ENCODE data around the gene RGS10. TPM values are rescaled to one million over a fixed set of nuclear protein-coding genes. Genes with fewer than 3 reads are reported as not detected.
"Not testable (repeated sequence)": the region's sequence is repeated elsewhere in the genome, so short reads cannot be mapped to it uniquely, and the experiment has no call there.

Gene RGS10
- total RNA-seq, 2 donors from 2014 or later = 17.8 to 23.6 TPM

DNA sequence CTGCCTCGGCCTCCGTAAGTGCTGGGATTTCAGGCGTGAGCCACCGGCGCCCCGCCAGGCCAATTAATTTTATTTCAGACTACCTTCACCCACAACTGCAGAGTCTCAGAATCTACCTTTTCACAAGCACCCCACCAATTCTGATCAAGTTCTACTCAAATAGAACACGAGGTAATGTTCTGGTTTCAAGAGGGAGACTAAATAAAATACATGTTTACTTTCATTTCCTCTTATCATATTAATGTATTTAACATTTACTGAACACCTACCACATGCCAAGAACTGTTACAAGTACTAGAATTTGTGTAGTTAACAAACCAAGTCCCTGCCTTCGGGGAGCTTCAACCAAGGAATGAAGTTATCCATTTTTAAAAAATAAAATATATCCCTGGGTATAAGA, 25.5 kb upstream of the RGS10 start:
- no peak for DNase-seq
- no peak overlapping the region for H3K27ac ChIP-seq

DNA sequence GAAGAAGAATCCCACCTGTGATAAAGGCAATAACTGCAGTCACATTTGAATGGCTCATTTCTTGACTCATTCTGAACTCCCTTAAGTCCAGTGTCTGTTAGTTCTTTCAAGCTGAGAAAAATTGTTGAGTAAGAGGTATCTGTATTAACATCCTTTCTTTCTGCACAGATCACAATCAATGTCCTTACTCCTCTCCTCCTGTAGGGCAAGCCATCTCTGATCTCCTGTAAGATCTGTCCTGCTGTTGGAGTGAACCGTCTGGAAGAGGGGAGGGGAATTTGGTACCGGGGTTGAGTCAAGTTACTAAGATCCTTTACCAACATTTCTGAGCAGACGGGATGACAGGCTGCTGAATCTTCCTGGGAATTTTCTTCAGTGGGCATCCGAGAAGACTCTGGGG, 19.6 kb upstream of the RGS10 start:
- TF ChIP-seq, protein P1, sequence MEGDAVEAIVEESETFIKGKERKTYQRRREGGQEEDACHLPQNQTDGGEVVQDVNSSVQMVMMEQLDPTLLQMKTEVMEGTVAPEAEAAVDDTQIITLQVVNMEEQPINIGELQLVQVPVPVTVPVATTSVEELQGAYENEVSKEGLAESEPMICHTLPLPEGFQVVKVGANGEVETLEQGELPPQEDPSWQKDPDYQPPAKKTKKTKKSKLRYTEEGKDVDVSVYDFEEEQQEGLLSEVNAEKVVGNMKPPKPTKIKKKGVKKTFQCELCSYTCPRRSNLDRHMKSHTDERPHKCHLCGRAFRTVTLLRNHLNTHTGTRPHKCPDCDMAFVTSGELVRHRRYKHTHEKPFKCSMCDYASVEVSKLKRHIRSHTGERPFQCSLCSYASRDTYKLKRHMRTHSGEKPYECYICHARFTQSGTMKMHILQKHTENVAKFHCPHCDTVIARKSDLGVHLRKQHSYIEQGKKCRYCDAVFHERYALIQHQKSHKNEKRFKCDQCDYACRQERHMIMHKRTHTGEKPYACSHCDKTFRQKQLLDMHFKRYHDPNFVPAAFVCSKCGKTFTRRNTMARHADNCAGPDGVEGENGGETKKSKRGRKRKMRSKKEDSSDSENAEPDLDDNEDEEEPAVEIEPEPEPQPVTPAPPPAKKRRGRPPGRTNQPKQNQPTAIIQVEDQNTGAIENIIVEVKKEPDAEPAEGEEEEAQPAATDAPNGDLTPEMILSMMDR (IDR thresholded peaks at IDR 0.05) = no peak
- H3K4me1 ChIP-seq = no peaks in the 10 kb centered on the region
- intact Hi-C loops (cut with DNase I) = no loop called here
- H3K9me3 ChIP-seq = no peaks in the 10 kb centered on the region
- no peaks in the 10 kb centered on the region for H3K36me3 ChIP-seq
- no peak overlapping the region for H3K4me3 ChIP-seq
- H3K27ac ChIP-seq = no peak overlapping the region
- no peak overlapping the region for H3K9ac ChIP-seq (ENCODE audit: low read depth in 2 of 2, low read length in 2 of 2)
- H3K27me3 ChIP-seq = no peaks in the 10 kb centered on the region
- no peak for DNase-seq

More for the DNA sequence above, 25.5 kb upstream of the RGS10 start:
- no peak overlapping the region for H3K9ac ChIP-seq (ENCODE audit: low read depth in 2 of 2, low read length in 2 of 2)
- intact Hi-C loops (cut with DNase I) = no loop called here
- TF ChIP-seq, protein P1 (IDR thresholded peaks at IDR 0.05) = no peak
- H3K36me3 ChIP-seq = no peaks in the 10 kb centered on the region
- H3K27me3 ChIP-seq = no peaks in the 10 kb centered on the region
- no peak overlapping the region for H3K4me3 ChIP-seq
- no peaks in the 10 kb centered on the region for H3K9me3 ChIP-seq
- H3K4me1 ChIP-seq = no peaks in the 10 kb centered on the region

DNA sequence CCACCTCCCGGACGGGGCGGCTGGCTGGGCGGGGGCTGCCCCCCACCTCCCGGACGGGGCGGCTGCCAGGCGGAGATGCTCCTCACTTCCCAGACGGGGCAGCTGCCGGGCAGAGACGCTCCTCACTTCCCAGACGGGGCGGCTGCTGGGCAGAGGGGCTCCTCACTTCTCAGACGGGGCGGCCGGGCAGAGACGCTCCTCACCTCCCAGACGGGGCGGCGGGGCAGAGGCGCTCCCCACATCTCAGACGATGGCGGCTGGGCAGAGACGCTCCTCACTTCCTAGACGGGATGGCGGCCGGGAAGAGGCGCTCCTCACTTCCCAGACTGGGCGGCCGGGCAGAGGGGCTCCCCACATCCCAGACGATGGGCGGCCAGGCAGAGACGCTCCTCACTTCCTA, 17.0 kb upstream of the RGS10 start:
- DNase-seq; H3K4me3 ChIP-seq; H3K9me3 ChIP-seq; H3K27ac ChIP-seq; H3K27me3 ChIP-seq; intact Hi-C loops (cut with DNase I); H3K36me3 ChIP-seq; H3K4me1 ChIP-seq; H3K9ac ChIP-seq (ENCODE audit: low read depth in 2 of 2, low read length in 2 of 2): not testable (repeated sequence)

DNA sequence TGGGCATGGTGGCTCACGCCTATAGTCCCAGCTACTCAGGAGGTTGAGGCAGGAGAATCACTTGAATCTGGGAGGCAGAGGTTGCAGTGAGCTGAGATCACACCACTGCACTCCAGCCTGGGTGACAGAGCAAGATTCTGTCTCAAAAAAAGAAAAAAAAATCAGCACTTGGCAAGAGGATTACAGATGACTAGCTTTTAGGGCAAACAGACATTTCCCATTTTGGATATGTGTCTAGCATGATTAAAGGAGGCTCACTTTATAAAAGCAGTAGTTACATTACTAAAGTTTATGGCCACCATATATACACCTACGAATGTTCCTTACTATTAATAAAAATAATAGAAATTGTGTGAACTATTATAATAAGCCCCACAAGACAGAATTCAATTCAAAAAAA, 13.6 kb upstream of the RGS10 start:
- H3K4me1 ChIP-seq; H3K27me3 ChIP-seq; H3K9ac ChIP-seq (ENCODE audit: low read depth in 2 of 2, low read length in 2 of 2); H3K27ac ChIP-seq; H3K36me3 ChIP-seq; intact Hi-C loops (cut with DNase I); H3K9me3 ChIP-seq; DNase-seq; H3K4me3 ChIP-seq: not testable (repeated sequence)

DNA sequence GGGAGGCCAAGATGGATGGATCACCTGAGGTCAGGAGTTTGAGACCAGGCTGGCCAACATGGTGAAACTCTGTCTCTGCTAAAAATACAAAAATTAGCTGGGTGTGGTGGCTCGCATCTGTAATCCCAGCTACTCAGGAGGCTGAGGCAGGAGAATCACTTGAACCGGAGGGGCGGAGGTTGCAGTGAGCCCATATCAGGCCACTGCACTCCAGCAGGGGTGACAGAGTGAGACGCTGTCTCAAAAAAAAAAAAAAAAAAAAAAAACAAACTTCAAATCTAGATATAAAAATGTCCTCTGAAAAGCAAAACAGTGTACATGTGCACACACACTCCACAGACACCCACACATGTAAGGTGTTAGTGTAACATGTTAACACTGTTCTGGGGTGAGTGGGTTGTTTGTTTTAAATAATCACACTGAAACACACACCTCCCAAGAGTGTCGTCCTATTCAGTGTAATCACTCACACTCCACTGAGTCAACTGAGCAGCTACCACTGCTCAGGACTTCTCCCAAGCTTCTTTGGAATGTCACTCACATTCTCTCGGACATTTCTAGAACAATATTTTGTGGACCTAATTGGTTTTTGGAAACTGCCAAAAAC, 12.8 kb upstream of the RGS10 start:
- Histone ChIP-seq H3K4me3 (no peak overlapping the region), H3K9ac (ENCODE audit: low read depth in 2 of 2, low read length in 2 of 2) (no peak overlapping the region), H3K27ac (no peak overlapping the region), H3K36me3 (no peaks in the 10 kb centered on the region), H3K27me3 (no peaks in the 10 kb centered on the region), H3K9me3 (no peaks in the 10 kb centered on the region), H3K4me1 (no peaks in the 10 kb centered on the region)
- intact Hi-C loops (cut with DNase I) = no loop called here
- TF ChIP-seq, protein P1 (IDR thresholded peaks at IDR 0.05) = no peak
- no peak for DNase-seq

DNA sequence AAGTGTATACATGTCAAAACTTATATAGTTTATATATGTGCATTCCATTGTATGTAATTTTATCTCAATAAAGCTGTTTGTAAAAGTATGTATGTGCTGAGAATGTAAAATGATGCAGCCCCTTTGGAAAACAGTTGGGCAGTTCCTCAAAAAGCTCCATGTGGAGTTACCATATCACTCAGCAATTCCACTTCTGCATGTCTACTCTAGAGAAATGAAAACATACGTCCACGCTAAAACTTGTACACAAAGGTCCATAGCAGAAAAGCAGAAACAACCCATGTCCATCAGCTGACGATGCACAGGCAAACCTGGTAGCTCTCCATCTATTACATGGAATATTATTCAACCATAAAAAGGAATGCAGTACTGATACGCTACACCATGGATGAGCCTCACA, 8.3 kb upstream of the RGS10 start:
- Histone ChIP-seq H3K27ac (no peak overlapping the region), H3K9me3 (no peaks in the 10 kb centered on the region), H3K36me3 (no peaks in the 10 kb centered on the region), H3K4me1 (no peaks in the 10 kb centered on the region), H3K27me3 (no peaks in the 10 kb centered on the region), H3K9ac (ENCODE audit: low read depth in 2 of 2, low read length in 2 of 2) (no peak overlapping the region), H3K4me3 (no peak overlapping the region)
- intact Hi-C loops (cut with DNase I) = no loop called here
- DNase-seq = no peak
- TF ChIP-seq, protein P1 (IDR thresholded peaks at IDR 0.05) = no peak

All from colonic mucosa (tissue), 4 donors.